ENCODE results near the gene NRG4. TPM values are rescaled to one million over a fixed set of nuclear protein-coding genes. Genes with fewer than 3 reads are reported as not detected.

The NRG4 gene
- total RNA-seq, 1 experiment from 2014 or later: not detected

- Mint-ChIP-seq H3K4me1 (no peaks in the 10 kb centered on the region), H3K27me3 (ENCODE audit: low read depth) (peaks cover 4% of the 10 kb centered on the region), H3K9me3 (no peaks in the 10 kb centered on the region), H3K27ac (no peak overlapping the region), H3K4me3 (no peak overlapping the region), H3K36me3 (ENCODE audit: insufficient read depth in 1 of 3, low read depth in 3 of 3) (no peaks in the 10 kb centered on the region)
- Histone ChIP-seq H4K8ac (replicated peaks; ENCODE audit: insufficient read length, low read depth, low read length) (no peak overlapping the region), H2BK20ac (ENCODE audit: low read depth, low read length, poor library complexity, severe bottlenecking) (no peak overlapping the region), H4K5ac (ENCODE audit: insufficient read length, low read depth, low read length) (no peak overlapping the region), H3K9me3 (ENCODE audit: control insufficient read depth, low read depth, low read length) (no peaks in the 10 kb centered on the region), H3K18ac (ENCODE audit: insufficient read length, low read depth, low read length) (no peak overlapping the region), H3K4me2 (ENCODE audit: insufficient read depth, insufficient read length, low read length) (no peak overlapping the region), H2BK5ac (ENCODE audit: insufficient read length, low read length) (no peak overlapping the region), H3K4ac (ENCODE audit: low read depth, low read length) (no peak overlapping the region), H2BK12ac (ENCODE audit: insufficient read length, low read depth, low read length) (no peak overlapping the region), H3K79me1 (ENCODE audit: insufficient read depth, low read depth, low read length, poor library complexity, severe bottlenecking) (no peaks in the 10 kb centered on the region), H3K23me2 (ENCODE audit: insufficient read length, low read depth, low read length, poor library complexity, severe bottlenecking) (no peaks in the 10 kb centered on the region), H3K27me3 (ENCODE audit: insufficient read depth, low read length) (no peaks in the 10 kb centered on the region), H3T11ph (ENCODE audit: low read length) (no peak overlapping the region), H3K14ac (ENCODE audit: insufficient read depth, low read length) (no peak overlapping the region), H3K4me1 (ENCODE audit: insufficient read depth, low read length) (no peaks in the 10 kb centered on the region), H3K23ac (ENCODE audit: insufficient read length, low read depth, low read length) (no peak overlapping the region), H3K27ac (ENCODE audit: insufficient read length, low read depth, low read length) (no peak overlapping the region), H2BK15ac (ENCODE audit: low read depth, low read length) (no peak overlapping the region), H4K91ac (ENCODE audit: insufficient read length, low read depth, low read length) (no peak overlapping the region), H3K79me2 (ENCODE audit: insufficient read depth, low read length) (no peaks in the 10 kb centered on the region), H4K20me1 (ENCODE audit: control insufficient read depth, insufficient read depth, insufficient read length) (no peaks in the 10 kb centered on the region), H3K56ac (ENCODE audit: insufficient read length, low read depth, low read length) (no peak overlapping the region), H2BK120ac (ENCODE audit: low read depth, low read length, poor library complexity, severe bottlenecking) (no peak overlapping the region), H2AK5ac (ENCODE audit: insufficient read length, low read length) (no peak overlapping the region), H2AFZ (ENCODE audit: low read length) (no peak overlapping the region), H3K9ac (ENCODE audit: extremely low read depth, insufficient read length, low read length) (no peak overlapping the region)
- DNase-seq: no peak
- TF ChIP-seq CTCF (conservative IDR thresholded peaks at IDR 0.05): no peak; the same call in 2 of the 3 replicates
- no CpG with 5 or more reads among the region's 1 CpG for WGBS (ENCODE audit: extremely low coverage, insufficient read length, low lambda C conversion rate)
Measured at GRCh38 chr15:75955720-75956119, 56.5 kb downstream of the NRG4 start.

All from H9 (cell line).